22Rv1 (cell line): Measurements from ENCODE around the gene PRICKLE1.

Experiments used
- CTCF ChIP-seq: fragments of 450-650 bp; IDR thresholded peaks from 2 replicates; pipeline ENCODE4 v1.5.1; 2017; ENCODE audit warnings: mild to moderate bottlenecking
- ZFX ChIP-seq: fragments of 450-650 bp; IDR thresholded peaks from 2 replicates; pipeline ENCODE4 v1.6.1; 2017; ENCODE audit warnings: antibody characterized with exemption, borderline replicate concordance

DNA sequence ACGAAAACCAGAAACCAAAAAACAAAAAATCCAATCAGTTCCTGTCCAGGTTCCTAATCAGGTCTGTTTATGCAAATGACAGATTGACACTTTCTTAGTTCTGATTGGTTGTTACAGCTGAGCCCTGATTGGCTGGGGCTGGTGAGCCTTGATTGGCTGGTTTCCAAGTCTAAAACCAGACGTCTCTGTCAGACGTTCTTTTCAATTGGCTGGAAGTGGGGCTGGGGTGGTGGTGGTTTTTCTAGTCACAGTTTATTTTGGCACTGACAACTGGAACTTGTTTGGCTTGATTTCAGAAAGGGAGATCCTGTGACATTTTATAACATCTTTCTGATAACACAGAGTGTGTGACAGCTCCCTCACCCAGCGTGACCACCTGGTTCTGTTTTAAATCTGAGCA, 36.1 kb upstream of the PRICKLE1 start:
- TF ChIP-seq CTCF: no peak
- TF ChIP-seq ZFX: no peak
